Mucosa of descending colon (tissue), 3 donors: ENCODE measurements around the gene CYP4F22. TPM values are rescaled to one million over a fixed set of nuclear protein-coding genes. Genes with fewer than 3 reads are reported as not detected.

ENCODE experiments used
- ATAC-seq: fragments of 200-7000 bp; cut with Tn5 transposase; one replicate; pipeline ENCODE4 v1.9.1; 2020; ENCODE audit warnings: mild to moderate bottlenecking, moderate library complexity
- DNase-seq, 3 donors: peaks; one replicate each; pipeline ENCODE4 v3.0.0-alpha.2; 2020
- H3K36me3 ChIP-seq: fragments of 200-600 bp; one replicate; pipeline ENCODE4 v1.8.0; 2021; ENCODE audit warnings: low read depth, mild to moderate bottlenecking
- H3K4me1 ChIP-seq: fragments of 200-600 bp; one replicate; pipeline ENCODE4 v1.8.0; 2021; ENCODE audit warnings: low read depth, mild to moderate bottlenecking
- H3K4me3 ChIP-seq: fragments of 200-600 bp; one replicate; pipeline ENCODE4 v1.8.0; 2021; ENCODE audit warnings: mild to moderate bottlenecking
- H3K9me3 ChIP-seq: fragments of 200-600 bp; one replicate; pipeline ENCODE4 v1.8.0; 2021; ENCODE audit warnings: mild to moderate bottlenecking
- CTCF ChIP-seq: fragments of 200-600 bp; IDR thresholded peaks from one replicate; pipeline ENCODE4 v1.8.0; 2022; ENCODE audit warnings: antibody characterized with exemption, mild to moderate bottlenecking
- intact Hi-C, 2 donors: fragments of 100-400 bp; cut with DNase I in 1 of 2; cut with micrococcal nuclease in 1 of 2; formaldehyde crosslinking; loops; one replicate each; pipeline versions ENCODE4 v1.11.0 to v1.11.1; 2022; cut with DNase I, micrococcal nuclease
- total RNA-seq, 3 donors: library from RNA; stranded (reverse); fragmentation: NEBNext Ultra II Directional in 2 of 3; extraction: Animal tissue kit (Norgen Biotek cat#: 25700) in 2 of 3; gene quantifications; one replicate each; pipeline versions ENCODE4 v1.2.1 to v1.2.4, GENCODE V29; 2021 to 2023
- donor health status: DM: no; HTN: no; CAD: no; lungs with moderate emphysema.
- donor health status: DM: no; HTN: no; CAD: no.
- donor health status: DM: no; HTN: yes; CAD: no.

Gene CYP4F22
- total RNA-seq, 3 donors from 2014 or later: 0.12 to 0.19 TPM; not detected in 1

- H3K4me3 ChIP-seq: no peak overlapping the region
- ATAC-seq: no peak
- no peaks in the 10 kb centered on the region for H3K36me3 ChIP-seq
- no peak for DNase-seq
- H3K4me1 ChIP-seq: no peaks in the 10 kb centered on the region
- no peak for TF ChIP-seq CTCF
- no peaks in the 10 kb centered on the region for H3K9me3 ChIP-seq
- intact Hi-C loops: no loop called here
These were observed 31.3 kb downstream of the CYP4F22 start for GRCh38 chr19:15539638-15540037.

- Histone ChIP-seq H3K4me3 (no peak overlapping the region), H3K4me1 (no peaks in the 10 kb centered on the region), H3K36me3 (no peaks in the 10 kb centered on the region), H3K9me3 (no peaks in the 10 kb centered on the region)
- intact Hi-C loops: no loop called here
- no peak for ATAC-seq
- no peak for DNase-seq
- no peak for TF ChIP-seq CTCF
These were observed 32.1 kb downstream of the CYP4F22 start for GRCh38 chr19:15540435-15540834.

GRCh38 chr19:15544283-15544682 lies 36.0 kb downstream of the CYP4F22 start:
- no peak for TF ChIP-seq CTCF
- Histone ChIP-seq H3K4me1 (no peaks in the 10 kb centered on the region), H3K4me3 (no peak overlapping the region), H3K36me3 (no peaks in the 10 kb centered on the region), H3K9me3 (no peaks in the 10 kb centered on the region)
- DNase-seq (no peak), ATAC-seq (no peak)
- intact Hi-C loops: no loop called here

GRCh38 chr19:15544970-15545369 lies 36.6 kb downstream of the CYP4F22 start:
- Histone ChIP-seq H3K4me3 (no peak overlapping the region), H3K9me3 (no peaks in the 10 kb centered on the region), H3K36me3 (no peaks in the 10 kb centered on the region), H3K4me1 (no peaks in the 10 kb centered on the region)
- intact Hi-C loops: no loop called here
- DNase-seq (no peak), ATAC-seq (no peak)
- TF ChIP-seq CTCF: no peak

GRCh38 chr19:15548648-15549047 lies 40.3 kb downstream of the CYP4F22 start:
- H3K36me3 ChIP-seq: no peaks in the 10 kb centered on the region
- intact Hi-C loops: no loop called here
- TF ChIP-seq CTCF: no peak
- ATAC-seq (no peak), DNase-seq (no peak)
- H3K9me3 ChIP-seq: no peaks in the 10 kb centered on the region
- peaks cover 6% of the 10 kb centered on the region for H3K4me1 ChIP-seq
- H3K4me3 ChIP-seq: no peak overlapping the region

- Histone ChIP-seq H3K9me3 (no peaks in the 10 kb centered on the region), H3K4me3 (no peak overlapping the region), H3K36me3 (no peaks in the 10 kb centered on the region), H3K4me1 (peaks cover 6% of the 10 kb centered on the region)
- TF ChIP-seq CTCF: no peak
- intact Hi-C loops: no loop called here
- ATAC-seq (no peak), DNase-seq (no peak)
These were observed 41.3 kb downstream of the CYP4F22 start for GRCh38 chr19:15549581-15549980.
